Fibroblast of gingiva (primary cell): ENCODE results near the gene SUSD6.
A peak's percentile ranks its signal among the peaks of the same experiment; 100 is the strongest.
"Not testable (repeated sequence)": the region's sequence is repeated elsewhere in the genome, so short reads cannot be mapped to it uniquely, and the experiment has no call there.

Experiments
- DNase-seq: peaks from one replicate; pipeline ENCODE4 v3.0.0-alpha.2; 2011; ENCODE audit warnings: low read depth

SUSD6 gene

GRCh38 chr14:69694730-69695281, 83.4 kb downstream of the SUSD6 start:
- DNase-seq = no peak

- peak; percentile 81 for DNase-seq
Measured at GRCh38 chr14:69695322-69696203, 84.2 kb downstream of the SUSD6 start.

DNA sequence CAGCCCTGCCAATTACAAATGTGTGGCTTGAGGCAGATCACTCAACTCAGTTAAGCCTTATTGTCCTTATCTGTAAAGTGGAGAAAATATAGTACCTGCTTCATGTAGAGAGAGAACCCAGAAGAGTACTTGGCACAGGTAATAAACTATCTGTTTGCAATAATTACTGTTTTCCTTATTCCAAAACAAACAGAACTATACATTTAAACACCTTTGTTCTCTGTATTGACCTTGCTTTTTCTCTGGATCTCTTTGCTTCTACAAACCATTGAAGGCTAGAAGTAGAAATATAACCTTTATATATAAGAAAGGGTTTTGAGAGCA, 84.8 kb downstream of the SUSD6 start:
- DNase-seq = no peak

DNA sequence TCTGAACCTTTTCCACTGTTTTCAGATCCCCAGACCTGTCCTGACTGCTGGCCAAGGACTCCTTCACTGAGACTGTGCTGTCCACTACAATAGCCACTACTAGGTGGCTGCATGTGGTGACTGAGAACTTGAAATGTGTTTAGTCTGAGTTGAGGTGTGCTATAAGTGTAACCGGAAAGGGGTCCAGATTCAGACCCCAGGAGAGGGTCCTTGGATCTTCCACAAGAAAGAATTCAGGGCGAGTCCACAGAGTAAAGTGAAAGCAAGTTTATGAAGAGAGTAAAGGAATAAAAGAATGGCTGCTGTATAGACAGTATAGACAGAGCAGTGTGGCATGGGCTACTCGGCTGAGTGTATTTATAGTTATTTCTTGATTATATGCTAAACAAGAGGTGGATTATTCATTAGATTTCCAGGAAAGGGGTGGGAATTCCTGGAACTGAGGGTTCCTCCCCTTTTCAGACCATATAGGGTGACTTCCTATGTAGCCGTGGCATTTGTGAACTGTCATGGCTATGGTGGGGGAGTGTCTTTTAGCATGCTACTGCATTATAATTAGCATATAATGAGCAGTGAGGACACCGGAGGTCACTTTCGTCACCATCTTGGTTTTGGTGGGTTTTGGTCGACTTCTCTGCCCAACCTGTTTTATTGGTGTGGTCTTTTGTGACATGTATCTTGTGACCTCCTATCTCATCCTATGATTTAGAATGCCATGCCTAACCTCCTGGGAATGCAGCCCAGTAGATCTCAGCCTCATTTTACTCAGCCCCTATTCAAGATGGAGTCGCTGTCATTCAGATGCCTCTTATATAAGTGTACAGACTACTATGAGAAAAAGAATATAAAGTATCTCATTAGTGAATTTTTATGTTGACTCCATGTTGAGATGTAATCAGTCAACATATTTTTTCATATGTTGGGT, 85.5 kb downstream of the SUSD6 start:
- no peak for DNase-seq

DNA sequence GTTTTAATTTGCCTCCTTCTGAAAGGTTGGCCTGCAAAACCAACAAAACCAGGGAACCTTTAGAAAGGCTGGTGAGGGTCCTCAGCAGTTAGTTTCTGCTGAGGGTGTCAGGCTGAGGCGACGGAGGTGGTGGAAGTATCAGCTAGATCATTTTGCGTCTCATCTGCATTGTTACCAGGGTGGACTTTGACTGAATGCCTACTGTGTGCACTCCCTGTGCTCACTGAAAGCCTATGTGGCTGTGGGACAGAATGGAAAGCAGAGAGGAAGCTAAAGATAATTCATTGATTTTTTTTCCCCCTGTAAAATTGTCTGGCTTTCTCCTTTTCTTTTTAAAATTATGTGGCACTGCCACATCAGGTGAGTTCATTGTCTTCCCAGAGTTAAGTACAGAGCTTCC, 87.2 kb downstream of the SUSD6 start:
- no peak for DNase-seq

- not testable (repeated sequence) for DNase-seq
Measured at GRCh38 chr14:69699243-69699642, 87.8 kb downstream of the SUSD6 start.

- DNase-seq = no peak
Measured at GRCh38 chr14:69699748-69700303, 88.4 kb downstream of the SUSD6 start.

DNA sequence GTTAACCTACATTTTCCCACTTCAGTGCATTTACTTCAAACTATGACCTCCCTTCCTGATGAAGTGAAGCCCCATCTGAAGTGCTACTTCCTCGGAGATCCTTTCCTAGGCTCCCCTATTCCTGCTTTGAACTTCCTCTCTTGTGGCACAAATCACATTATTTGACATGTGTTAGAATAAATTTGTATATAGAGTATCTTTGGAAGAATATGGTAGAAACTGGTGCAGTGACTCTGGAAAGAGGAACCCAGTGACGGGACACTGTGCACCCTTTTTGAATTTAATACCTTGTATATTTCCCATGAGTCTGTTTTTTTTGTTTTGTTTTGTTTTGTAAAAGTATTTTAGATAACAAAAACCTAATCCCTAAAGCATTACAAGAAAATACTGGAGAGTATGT, 89.2 kb downstream of the SUSD6 start:
- no peak for DNase-seq

DNA sequence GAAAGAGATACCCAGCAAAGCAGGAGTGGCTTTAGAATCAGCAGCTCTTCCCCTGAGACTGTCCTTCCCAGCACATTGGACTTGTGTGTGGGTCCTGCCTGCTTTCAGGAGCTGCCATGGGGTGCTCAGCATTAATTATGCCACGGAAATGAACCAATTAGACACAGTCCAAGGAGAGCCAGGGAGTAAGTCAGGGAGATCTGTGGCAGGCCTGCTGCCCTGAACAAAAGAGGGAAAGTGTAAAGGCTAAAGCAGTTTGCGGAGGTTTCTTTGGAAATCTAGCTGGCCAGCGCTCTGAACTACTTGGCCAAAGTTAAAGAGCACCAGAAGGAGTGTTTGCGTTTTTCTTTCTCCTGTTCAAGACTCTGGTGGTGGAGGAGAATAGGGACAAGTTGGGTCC, 89.9 kb downstream of the SUSD6 start:
- no peak for DNase-seq

GRCh38 chr14:69701857-69702256, 90.5 kb downstream of the SUSD6 start:
- DNase-seq = no peak

- DNase-seq = no peak
Measured at GRCh38 chr14:69703047-69704039, 91.9 kb downstream of the SUSD6 start.

GRCh38 chr14:69704319-69704718, 92.9 kb downstream of the SUSD6 start:
- no peak for DNase-seq

DNA sequence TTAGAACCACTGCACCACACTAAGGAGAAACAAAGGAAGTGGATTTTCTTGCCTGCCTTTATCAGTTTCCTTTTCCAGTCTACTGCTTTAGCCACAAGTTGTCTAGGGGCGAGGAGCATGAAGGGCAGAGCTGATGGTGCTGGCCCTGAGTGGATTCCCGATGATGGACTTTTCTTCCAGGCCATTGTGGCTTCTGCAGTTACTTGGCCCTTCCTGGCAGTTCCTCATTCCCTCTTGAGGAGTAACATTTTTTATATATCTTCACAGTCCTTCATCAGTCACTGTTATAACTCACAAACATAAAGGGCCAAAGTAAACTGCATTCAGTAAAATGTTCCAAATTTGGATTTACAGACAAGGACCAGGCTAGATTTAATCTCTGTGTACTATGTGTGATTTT, 94.3 kb downstream of the SUSD6 start:
- DNase-seq = no peak

GRCh38 chr14:69708049-69708448, 96.7 kb downstream of the SUSD6 start:
- DNase-seq = no peak

DNA sequence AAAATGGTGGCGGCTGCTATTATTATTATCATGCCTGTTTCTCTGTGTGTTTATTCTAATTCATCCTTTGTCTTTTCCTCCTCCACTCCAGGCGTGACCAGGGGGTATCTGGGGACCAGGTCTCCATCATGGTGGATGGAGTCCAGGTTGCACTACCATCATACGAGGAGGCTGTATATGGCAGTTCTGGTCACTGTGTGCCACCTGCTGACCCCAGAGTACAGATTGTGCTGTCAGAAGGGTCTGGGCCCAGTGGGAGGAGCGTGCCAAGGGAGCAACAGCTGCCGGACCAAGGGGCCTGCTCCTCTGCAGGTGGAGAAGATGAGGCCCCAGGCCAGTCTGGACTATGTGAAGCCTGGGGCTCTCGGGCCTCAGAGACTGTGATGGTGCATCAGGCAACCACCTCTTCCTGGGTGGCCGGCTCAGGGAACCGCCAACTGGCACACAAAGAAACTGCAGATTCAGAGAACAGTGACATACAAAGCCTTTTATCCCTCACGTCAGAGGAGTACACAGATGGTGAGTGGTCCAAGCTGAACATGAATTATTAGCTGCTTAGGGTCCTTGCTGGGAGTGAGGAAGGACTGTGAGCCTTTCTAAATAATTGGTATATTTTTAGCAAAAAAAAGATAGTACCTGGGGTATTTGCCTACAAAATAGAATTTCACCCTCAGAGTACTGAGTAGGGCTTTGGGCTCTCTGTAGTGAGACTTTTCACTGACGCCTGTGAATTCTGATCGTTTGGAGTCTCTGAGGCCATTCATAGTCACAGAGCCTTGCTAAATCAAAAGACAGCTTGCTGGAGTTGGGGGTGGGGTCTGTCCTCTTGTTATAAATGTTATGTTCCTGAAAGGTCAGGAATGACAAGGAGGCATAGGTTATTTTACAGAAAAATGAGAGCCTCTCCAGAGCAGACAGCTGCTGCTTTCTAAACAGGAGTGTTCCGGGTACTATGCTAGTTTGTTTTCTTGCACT, 97.5 kb downstream of the SUSD6 start:
- DNase-seq = peak; percentile 13

DNA sequence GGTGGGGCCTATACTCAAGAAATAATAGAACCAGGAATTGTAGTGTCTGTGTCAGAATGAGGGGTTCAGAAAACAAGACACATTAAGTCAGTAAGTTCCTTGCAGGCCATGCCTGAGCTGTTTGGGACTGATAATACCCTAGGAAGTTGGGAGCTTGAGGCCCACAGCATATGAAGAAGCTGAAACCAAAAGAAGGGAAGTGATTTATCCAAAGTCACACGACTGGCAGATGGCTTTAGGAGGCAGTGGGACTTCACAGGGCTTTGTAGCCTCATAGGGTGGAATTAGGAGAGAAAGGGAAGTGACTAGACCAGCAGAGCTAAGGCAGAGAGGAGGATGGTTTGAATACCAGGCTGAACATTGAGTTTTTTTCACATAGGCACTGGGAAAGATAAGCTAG, 99.0 kb downstream of the SUSD6 start:
- DNase-seq = no peak

DNA sequence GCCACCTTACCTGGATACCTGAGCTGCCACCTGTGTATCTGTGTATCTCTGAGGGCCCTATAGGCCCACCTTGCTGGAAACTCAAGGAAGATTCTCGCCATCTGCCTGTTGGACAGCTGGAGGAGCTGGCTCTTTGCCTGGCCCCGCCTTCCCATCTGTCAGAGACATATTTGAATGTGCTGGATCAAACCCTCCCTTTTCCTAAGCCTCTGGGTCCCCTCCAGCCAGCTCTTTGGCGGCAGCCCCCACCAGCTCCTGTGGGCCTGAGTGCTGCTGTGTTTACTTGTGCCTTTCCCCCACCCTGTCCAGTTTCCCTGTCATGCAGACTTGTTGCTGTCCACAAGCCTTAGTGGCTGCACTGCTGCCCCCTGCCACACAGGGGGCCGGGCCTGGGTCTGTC, 99.7 kb downstream of the SUSD6 start:
- DNase-seq = no peak

DNA sequence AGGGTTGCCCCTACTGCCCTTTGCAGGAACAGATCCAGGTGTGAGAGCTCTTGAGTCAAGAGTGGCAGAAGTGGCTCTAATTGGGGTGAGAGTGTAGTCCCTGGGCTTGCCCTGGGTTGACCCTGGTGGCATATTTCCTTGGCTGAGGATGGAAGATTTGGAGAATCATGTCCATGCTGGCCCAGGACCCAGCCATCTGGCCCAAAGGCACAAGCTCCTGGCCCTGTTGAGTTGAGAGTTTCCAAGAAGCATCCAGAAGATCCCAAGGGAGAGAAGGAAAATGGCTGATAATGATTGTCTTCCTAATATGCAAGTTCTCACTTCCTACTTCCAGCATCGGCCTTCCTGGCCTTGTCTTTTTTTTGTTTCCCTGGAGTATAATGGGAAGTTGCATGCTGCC, 100.1 kb downstream of the SUSD6 start:
- DNase-seq = peak; percentile 7

DNA sequence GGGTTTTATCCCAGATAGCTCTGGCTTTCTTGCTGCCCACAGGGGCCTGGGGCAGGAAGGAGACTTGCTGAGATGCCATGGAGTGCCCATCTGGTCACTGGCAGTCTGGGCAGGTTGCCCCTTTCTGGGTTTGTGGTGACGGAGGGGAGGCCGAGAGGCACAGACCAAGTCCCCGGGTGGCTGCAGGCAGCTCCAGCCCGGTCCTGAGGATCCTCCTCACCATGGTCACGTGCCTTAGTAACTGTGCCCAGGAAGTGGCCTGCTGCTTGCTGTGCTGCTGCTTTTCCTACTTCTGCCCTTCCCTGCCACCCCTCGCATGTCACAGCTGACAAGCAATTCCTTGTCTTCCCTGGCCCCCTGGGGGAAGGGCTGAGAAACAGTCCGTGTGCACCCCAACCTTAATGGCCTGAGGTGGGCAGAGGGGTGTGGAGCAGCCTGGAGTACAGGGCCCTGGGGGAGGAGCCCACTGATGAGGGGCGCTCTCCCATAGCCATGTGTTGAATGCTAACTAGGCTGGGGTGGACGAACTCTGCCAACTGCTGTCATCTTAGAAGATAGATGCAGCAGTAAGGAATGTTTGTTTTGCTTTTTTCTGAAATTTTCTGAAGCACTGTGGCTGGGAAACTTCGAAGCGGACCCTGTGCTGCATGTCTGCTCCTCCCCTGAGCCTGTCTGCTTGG, 100.6 kb downstream of the SUSD6 start:
- peak; percentile 12 for DNase-seq
